CD4-positive, CD25-positive, alpha-beta regulatory T cell (primary cell): Measurements from ENCODE around the gene ZNF358. TPM values are rescaled to one million over a fixed set of nuclear protein-coding genes. Genes with fewer than 3 reads are reported as not detected.

Experiments
- ATAC-seq, 2 donors: fragments of 150-1000 bp; cut with Tn5 transposase; one replicate each; pipeline ENCODE4 v1.10.0; 2021; ENCODE audit warnings: low read depth in 2 of 2, moderate number of reproducible peaks in 2 of 2, moderate library complexity in 1 of 2
- DNase-seq, 3 donors: peaks; one replicate each; pipeline versions ENCODE4 v3.0.0 to v3.0.0-alpha.2; 2012 to 2022; ENCODE audit warnings: mixed read lengths in 1 of 3
- H3K27ac ChIP-seq: one replicate; pipeline ENCODE4 v1.7.0; 2013; ENCODE audit warnings: mild to moderate bottlenecking, low read length; ENCODE audit not compliant: insufficient read depth, poor library complexity, severe bottlenecking
- H3K27me3 ChIP-seq: one replicate; pipeline ENCODE4 v1.7.0; 2013; ENCODE audit warnings: low read length; ENCODE audit not compliant: control insufficient read depth, insufficient read depth
- H3K36me3 ChIP-seq: one replicate; pipeline ENCODE4 v1.7.0; 2013; ENCODE audit warnings: mild to moderate bottlenecking, low read length, moderate library complexity; ENCODE audit not compliant: control insufficient read depth, insufficient read depth
- H3K4me1 ChIP-seq: 2 replicates; pipeline ENCODE4 v1.7.0; 2013; ENCODE audit warnings: mild to moderate bottlenecking, low read length; ENCODE audit not compliant: insufficient read depth, control insufficient read depth, poor library complexity, severe bottlenecking
- H3K4me3 ChIP-seq: one replicate; pipeline ENCODE4 v1.7.0; 2013; ENCODE audit warnings: low read depth, mild to moderate bottlenecking, low read length, moderate library complexity
- H3K9me3 ChIP-seq, 2 experiments: 1 replicate in 1 of 2; 2 replicates in 1 of 2; pipeline ENCODE4 v1.7.0; 2013; ENCODE audit warnings: low read length in 2 of 2, mild to moderate bottlenecking in 1 of 2, moderate library complexity in 1 of 2; ENCODE audit not compliant: control insufficient read depth in 2 of 2
- H3K27ac Mint-ChIP-seq, 3 donors: one replicate each; pipeline ENCODE4 v1.8.0; 2020 to 2022; ENCODE audit warnings: mild to moderate bottlenecking in 3 of 3, mixed read lengths in 3 of 3, moderate library complexity in 2 of 3
- H3K27me3 Mint-ChIP-seq: one replicate; pipeline ENCODE4 v1.8.0; 2022; ENCODE audit warnings: mild to moderate bottlenecking, mixed read lengths
- H3K36me3 Mint-ChIP-seq: one replicate; pipeline ENCODE4 v1.8.0; 2020; ENCODE audit warnings: mixed read lengths
- H3K4me1 Mint-ChIP-seq, 4 donors: one replicate each; pipeline ENCODE4 v1.8.0; 2020 to 2022; ENCODE audit warnings: mixed read lengths in 4 of 4, mild to moderate bottlenecking in 1 of 4
- H3K4me3 Mint-ChIP-seq, 4 donors: one replicate each; pipeline ENCODE4 v1.8.0; 2020 to 2022; ENCODE audit warnings: mild to moderate bottlenecking in 4 of 4, mixed read lengths in 4 of 4, moderate library complexity in 3 of 4
- H3K9me3 Mint-ChIP-seq, 7 donors: one replicate each; pipeline ENCODE4 v1.8.0; 2020 to 2022; ENCODE audit warnings: mixed read lengths in 7 of 7, mild to moderate bottlenecking in 3 of 7, moderate library complexity in 2 of 7
- polyA plus RNA-seq, 4 donors: library from polyadenylated mRNA; unstranded; fragments of 300-500 nt; fragmentation: Illumina TruSeq; gene quantifications; one replicate each; pipeline ENCODE4 v1.2.3, GENCODE V29; 2021
- total RNA-seq: library from RNA; stranded (reverse); gene quantifications from one replicate; pipeline ENCODE4 v1.2.3, GENCODE V29; 2022

Gene ZNF358
- total and polyA plus RNA-seq, 5 donors from 2014 or later = 0.11 to 0.30 (median 0.22) TPM; not detected in 1

GRCh38 chr19:7541828-7542443 is 26.0 kb downstream of the ZNF358 start:
- Histone ChIP-seq H3K27ac (no peak overlapping the region), H3K27me3 (no peaks in the 10 kb centered on the region), H3K4me3 (no peak overlapping the region), H3K4me1 (peaks cover 5% of the 10 kb centered on the region), H3K36me3 (peaks cover 28% of the 10 kb centered on the region), H3K9me3 (no peaks in the 10 kb centered on the region)
- ATAC-seq = no peak
- Mint-ChIP-seq H3K9me3 (peaks cover 0 to 1% (median 0%) of the 10 kb centered on the region in 7 donors), H3K27ac (peak overlapping the region in 1 of 3 donors; percentile 26), H3K36me3 (peaks cover 26% of the 10 kb centered on the region), H3K4me3 (peak overlapping the region in 1 of 4 donors; percentile 32), H3K27me3 (no peaks in the 10 kb centered on the region), H3K4me1 (peaks cover 0 to 15% (median 7%) of the 10 kb centered on the region in 4 donors)
- DNase-seq = no peak

GRCh38 chr19:7542556-7543348 is 26.8 kb downstream of the ZNF358 start:
- H3K4me3 ChIP-seq = no peak overlapping the region
- H3K9me3 ChIP-seq = no peaks in the 10 kb centered on the region
- peaks cover 0 to 9% (median 4%) of the 10 kb centered on the region in 4 donors for H3K4me1 Mint-ChIP-seq
- H3K9me3 Mint-ChIP-seq = peaks cover 0 to 1% (median 0%) of the 10 kb centered on the region in 7 donors
- no peak overlapping the region for H3K27ac ChIP-seq
- H3K36me3 Mint-ChIP-seq = peaks cover 26% of the 10 kb centered on the region
- H3K27me3 Mint-ChIP-seq = no peaks in the 10 kb centered on the region
- no peaks in the 10 kb centered on the region for H3K4me1 ChIP-seq
- peaks cover 28% of the 10 kb centered on the region for H3K36me3 ChIP-seq
- DNase-seq (no peak), ATAC-seq (no peak)
- H3K27ac Mint-ChIP-seq = no peak overlapping the region
- no peak overlapping the region for H3K4me3 Mint-ChIP-seq
- H3K27me3 ChIP-seq = no peaks in the 10 kb centered on the region

DNA sequence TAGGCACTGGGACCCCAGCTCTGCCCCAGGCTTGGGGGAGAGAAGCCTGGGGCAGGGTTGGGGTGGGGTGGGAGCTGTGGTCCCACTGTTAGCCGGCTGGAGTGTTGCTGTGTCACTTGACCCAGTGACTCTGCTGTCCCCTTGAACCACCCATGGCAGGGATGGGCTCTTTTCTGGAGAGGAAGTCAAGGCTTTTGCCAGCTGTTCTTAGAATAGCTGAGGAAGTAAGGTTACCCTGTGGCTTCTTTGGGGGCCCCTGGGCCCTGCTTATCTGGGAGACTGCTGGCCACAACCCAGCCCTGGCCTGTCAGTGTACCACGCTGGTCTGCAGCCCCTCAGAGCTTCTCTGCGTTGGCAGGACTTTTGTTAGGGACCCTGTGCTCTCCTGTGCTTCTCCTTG is 28.7 kb downstream of the ZNF358 start:
- H3K36me3 Mint-ChIP-seq = peaks cover 21% of the 10 kb centered on the region
- no peak overlapping the region for H3K4me3 ChIP-seq
- DNase-seq (peak in 1 of 3 donors; percentile 45), ATAC-seq (no peak)
- H3K9me3 ChIP-seq = no peaks in the 10 kb centered on the region
- no peak overlapping the region for H3K27ac Mint-ChIP-seq
- H3K36me3 ChIP-seq = peaks cover 23% of the 10 kb centered on the region
- no peaks in the 10 kb centered on the region for H3K27me3 Mint-ChIP-seq
- H3K27ac ChIP-seq = no peak overlapping the region
- no peak overlapping the region for H3K4me3 Mint-ChIP-seq
- no peaks in the 10 kb centered on the region for H3K4me1 ChIP-seq
- H3K4me1 Mint-ChIP-seq = peaks cover 0 to 9% (median 4%) of the 10 kb centered on the region in 4 donors
- no peaks in the 10 kb centered on the region for H3K27me3 ChIP-seq
- H3K9me3 Mint-ChIP-seq = peaks cover 0 to 1% (median 0%) of the 10 kb centered on the region in 7 donors

DNA sequence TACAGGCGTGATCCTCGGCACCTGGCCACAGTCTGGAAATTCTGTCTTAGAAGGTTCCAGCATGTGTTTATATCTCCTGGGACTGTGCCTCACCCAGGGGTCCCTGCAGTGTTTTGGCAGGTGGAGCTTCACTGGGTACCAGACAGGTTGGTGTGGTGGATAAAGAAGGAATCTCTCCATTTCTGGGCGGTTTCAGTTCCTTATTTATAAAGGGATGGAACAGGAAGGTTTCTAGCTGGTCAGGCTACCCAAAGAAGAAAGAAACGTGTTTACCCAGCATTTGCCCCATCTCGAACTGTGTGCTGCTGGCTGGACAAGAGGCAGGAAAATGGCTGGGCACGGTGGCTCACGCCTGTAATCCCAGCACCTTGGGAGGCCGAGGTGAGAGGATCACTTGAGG is 29.4 kb downstream of the ZNF358 start:
- H3K4me3 ChIP-seq = no peak overlapping the region
- H3K27me3 Mint-ChIP-seq = no peaks in the 10 kb centered on the region
- H3K36me3 ChIP-seq = peaks cover 22% of the 10 kb centered on the region
- peaks cover 0 to 1% (median 0%) of the 10 kb centered on the region in 7 donors for H3K9me3 Mint-ChIP-seq
- no peaks in the 10 kb centered on the region for H3K4me1 ChIP-seq
- no peaks in the 10 kb centered on the region for H3K27me3 ChIP-seq
- no peak for DNase-seq
- no peak overlapping the region for H3K27ac ChIP-seq
- H3K9me3 ChIP-seq = no peaks in the 10 kb centered on the region
- H3K4me1 Mint-ChIP-seq = peaks cover 0 to 9% (median 4%) of the 10 kb centered on the region in 4 donors
- ATAC-seq = no peak
- no peak overlapping the region for H3K4me3 Mint-ChIP-seq
- peaks cover 19% of the 10 kb centered on the region for H3K36me3 Mint-ChIP-seq
- H3K27ac Mint-ChIP-seq = peak overlapping the region in 1 of 3 donors; percentile 56

DNA sequence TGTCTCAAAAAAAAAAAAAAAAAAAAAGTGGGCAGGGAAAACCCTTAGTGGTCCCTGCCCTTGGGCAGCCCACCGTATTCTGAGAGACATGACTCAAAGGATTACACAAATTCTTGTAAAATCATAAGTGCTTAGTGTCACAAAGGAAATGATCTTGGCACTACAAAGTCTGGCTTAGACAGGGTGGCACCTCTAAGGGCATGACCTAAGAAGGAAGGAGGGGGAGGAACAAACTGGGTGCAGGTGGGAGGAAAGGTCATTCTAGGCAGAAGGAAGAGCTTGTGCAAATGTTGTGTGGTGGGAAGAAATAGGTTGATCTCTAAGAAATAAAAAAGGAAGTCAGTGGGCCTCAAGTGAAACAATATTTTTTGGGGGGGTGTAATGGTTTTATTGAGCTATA is 30.0 kb downstream of the ZNF358 start:
- no peak overlapping the region for H3K27ac ChIP-seq
- H3K36me3 ChIP-seq = peaks cover 20% of the 10 kb centered on the region
- ATAC-seq = peak in 1 of 2 donors; percentile 31

GRCh38 chr19:7547159-7547558 is 31.3 kb downstream of the ZNF358 start:
- ATAC-seq (no peak), DNase-seq (no peak)
- Mint-ChIP-seq H3K4me1 (peaks cover 0 to 12% (median 5%) of the 10 kb centered on the region in 4 donors), H3K9me3 (peaks cover 0 to 1% (median 0%) of the 10 kb centered on the region in 7 donors), H3K36me3 (peaks cover 17% of the 10 kb centered on the region), H3K4me3 (no peak overlapping the region), H3K27me3 (no peaks in the 10 kb centered on the region), H3K27ac (no peak overlapping the region)
- H3K9me3 ChIP-seq = no peaks in the 10 kb centered on the region
- H3K27ac ChIP-seq = no peak overlapping the region
- no peak overlapping the region for H3K4me3 ChIP-seq
- no peaks in the 10 kb centered on the region for H3K27me3 ChIP-seq
- H3K36me3 ChIP-seq = peaks cover 14% of the 10 kb centered on the region
- no peaks in the 10 kb centered on the region for H3K4me1 ChIP-seq

More for the DNA sequence above, 30.0 kb downstream of the ZNF358 start:
- Histone ChIP-seq H3K4me1 (no peaks in the 10 kb centered on the region), H3K27me3 (no peaks in the 10 kb centered on the region), H3K4me3 (no peak overlapping the region), H3K9me3 (no peaks in the 10 kb centered on the region)
- peaks cover 18% of the 10 kb centered on the region for H3K36me3 Mint-ChIP-seq
- no peaks in the 10 kb centered on the region for H3K27me3 Mint-ChIP-seq
- peak overlapping the region in 2 of 3 donors; percentile 0 to 9 for H3K27ac Mint-ChIP-seq
- H3K9me3 Mint-ChIP-seq = peaks cover 0 to 1% (median 0%) of the 10 kb centered on the region in 7 donors
- H3K4me3 Mint-ChIP-seq = no peak overlapping the region
- peaks cover 0 to 9% (median 4%) of the 10 kb centered on the region in 4 donors for H3K4me1 Mint-ChIP-seq
- peak in 1 of 3 donors; percentile 88 for DNase-seq

DNA sequence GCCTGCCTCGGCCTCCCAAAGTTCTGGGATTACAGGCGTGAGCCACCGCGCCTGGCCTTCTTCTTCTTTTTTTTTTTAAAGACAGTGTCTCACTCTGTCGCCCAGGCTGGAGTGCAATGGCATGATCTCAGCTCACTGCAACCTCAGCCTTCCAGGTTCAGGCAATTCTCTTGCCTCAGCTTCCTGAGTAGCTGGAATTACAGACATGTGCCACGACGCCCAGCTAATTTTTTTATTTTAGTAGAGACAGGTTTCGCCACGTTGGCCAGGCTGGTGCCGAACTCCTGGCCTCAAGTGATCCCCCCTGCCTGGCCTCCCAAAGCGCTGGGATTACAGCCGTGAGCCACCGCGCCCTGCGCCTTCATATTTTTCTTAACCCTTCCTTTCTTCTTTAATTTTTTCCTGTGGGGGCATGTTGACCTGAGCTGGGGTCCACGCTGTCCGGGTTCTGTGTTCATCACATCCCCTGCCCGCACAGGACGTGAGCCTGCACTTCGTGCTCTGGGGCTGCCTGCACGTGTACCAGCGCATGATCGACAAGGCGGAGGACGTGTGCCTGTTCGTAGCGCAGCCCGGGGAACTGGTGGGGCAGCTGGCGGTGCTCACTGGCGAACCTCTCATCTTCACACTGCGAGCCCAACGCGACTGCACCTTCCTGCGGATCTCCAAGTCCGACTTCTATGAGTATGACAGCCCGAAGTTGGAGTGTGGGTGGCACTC is 33.7 kb downstream of the ZNF358 start:
- H3K36me3 Mint-ChIP-seq = peaks cover 15% of the 10 kb centered on the region
- H3K9me3 ChIP-seq = no peaks in the 10 kb centered on the region
- no peak overlapping the region for H3K4me3 ChIP-seq
- ATAC-seq = no peak
- no peak overlapping the region for H3K27ac ChIP-seq
- no peaks in the 10 kb centered on the region for H3K27me3 Mint-ChIP-seq
- H3K4me1 ChIP-seq = no peaks in the 10 kb centered on the region
- peaks cover 10% of the 10 kb centered on the region for H3K36me3 ChIP-seq
- no peaks in the 10 kb centered on the region for H3K27me3 ChIP-seq
- H3K4me3 Mint-ChIP-seq = no peak overlapping the region
- H3K4me1 Mint-ChIP-seq = peaks cover 0 to 12% (median 7%) of the 10 kb centered on the region in 4 donors
- no peak for DNase-seq
- no peak overlapping the region for H3K27ac Mint-ChIP-seq
- peaks cover 0 to 1% (median 0%) of the 10 kb centered on the region in 7 donors for H3K9me3 Mint-ChIP-seq
